ENCODE measurements around the gene TMEM88.
"Not testable (repeated sequence)": the region's sequence is repeated elsewhere in the genome, so short reads cannot be mapped to it uniquely, and the experiment has no call there.

Gene TMEM88, protein sequence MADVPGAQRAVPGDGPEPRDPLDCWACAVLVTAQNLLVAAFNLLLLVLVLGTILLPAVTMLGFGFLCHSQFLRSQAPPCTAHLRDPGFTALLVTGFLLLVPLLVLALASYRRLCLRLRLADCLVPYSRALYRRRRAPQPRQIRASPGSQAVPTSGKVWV

DNA sequence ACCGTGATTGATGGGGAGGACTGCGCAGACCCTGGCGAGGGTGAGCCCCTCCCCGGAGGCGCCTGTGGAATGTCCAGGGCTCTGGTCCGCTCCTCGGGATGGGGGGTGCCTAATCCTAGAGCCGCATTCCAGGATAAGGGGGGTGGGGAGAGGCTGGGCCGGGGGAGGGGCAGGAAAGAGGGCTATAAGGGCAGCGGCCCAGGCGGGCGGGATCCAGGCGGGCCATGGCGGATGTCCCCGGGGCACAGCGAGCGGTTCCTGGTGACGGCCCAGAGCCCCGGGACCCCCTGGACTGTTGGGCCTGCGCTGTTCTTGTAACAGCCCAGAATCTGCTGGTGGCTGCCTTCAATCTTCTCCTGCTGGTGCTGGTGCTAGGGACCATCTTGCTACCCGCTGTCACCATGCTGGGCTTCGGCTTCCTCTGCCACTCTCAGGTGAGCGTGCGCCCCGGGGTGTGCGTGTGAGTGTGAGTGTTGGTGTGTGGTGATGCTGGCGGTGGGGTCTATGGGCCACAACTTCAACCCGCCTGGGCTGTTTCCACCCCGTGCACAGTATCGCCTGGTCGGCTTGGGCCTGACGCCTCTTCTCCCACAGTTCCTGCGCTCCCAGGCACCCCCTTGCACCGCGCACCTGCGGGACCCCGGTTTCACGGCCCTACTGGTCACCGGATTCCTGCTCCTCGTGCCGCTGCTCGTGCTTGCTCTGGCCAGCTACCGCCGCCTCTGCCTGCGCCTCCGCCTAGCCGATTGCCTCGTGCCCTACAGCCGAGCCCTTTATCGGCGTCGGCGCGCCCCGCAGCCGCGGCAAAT lies at the start of gene TMEM88:
Gene TMEM88 (plus strand): TSS at position 216 of the 809 bp plus-strand sequence. CDS start 9 bp downstream, at position 225.
- DNase-seq: no peak

DNA sequence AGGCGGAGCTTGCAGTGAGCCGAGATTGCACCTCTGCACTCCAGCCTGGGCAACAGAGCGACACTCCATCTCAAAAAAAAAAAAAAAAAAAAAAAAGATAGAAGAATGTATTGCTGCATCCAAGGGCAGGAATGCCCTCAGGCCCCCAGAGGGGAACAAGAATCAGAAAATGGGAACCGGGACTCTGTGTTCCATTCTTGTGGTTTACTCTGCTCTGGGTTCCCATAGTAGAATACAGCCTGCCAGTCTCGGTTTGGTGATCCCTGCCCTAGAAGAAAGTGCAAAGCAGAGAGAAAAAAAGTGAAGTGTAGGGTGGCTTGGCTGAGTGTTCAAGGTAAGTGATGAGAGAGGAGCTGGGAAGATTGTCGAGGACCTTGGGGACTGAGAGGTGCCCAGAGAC lies 48.3 kb upstream of the TMEM88 start:
- no peak for DNase-seq

DNA sequence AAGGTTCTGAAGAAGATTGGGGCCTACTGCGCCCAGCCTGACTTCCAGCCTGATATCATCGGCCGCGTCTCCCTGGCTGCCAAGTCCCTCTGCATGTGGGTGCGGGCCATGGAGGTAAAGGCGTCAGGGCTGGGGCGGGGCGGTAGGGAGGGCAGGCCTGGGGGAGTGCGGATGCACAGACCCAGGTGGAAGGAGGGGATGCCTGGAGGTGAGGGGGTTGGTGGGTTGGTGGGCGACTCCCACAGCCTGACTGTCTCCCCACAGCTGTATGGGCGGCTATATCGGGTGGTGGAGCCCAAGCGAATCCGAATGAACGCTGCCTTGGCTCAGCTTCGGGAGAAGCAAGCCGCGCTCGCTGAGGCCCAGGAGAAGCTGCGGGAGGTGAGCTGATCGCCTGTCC lies 47.7 kb upstream of the TMEM88 start:
- no peak for DNase-seq

DNA sequence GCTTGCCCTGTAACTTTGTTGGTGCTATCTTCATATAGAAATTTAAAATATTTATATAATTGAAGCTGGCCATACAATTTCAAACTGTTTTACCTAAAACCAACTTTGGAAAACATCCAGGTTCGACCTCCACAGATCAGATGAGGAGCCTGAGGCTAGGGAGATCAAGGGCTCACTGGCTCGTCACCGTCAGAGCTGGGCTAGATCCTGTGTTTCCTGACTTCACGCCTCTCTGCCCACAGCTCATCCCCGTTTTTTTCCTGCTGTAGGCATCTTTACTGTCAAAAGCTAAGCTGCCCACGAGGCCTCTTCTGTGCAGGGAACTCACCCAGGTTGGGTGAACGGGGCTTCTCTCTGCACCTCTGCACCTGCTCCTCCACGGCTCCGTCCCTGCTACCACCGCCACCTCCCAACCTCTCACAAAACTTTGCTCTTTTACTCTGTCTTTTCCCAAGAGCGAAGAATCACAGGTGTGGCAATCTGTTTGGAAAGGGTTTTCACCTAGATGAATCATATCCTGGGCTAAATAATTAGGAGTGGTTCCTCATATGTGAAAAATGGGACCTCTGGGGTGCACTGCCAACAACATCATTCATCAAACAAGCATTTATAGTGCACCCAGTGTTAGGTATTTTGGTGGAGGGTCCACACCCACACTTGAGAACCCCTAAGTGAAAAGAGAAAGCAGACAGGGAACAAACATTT lies 45.6 kb upstream of the TMEM88 start:
- DNase-seq: no peak

DNA sequence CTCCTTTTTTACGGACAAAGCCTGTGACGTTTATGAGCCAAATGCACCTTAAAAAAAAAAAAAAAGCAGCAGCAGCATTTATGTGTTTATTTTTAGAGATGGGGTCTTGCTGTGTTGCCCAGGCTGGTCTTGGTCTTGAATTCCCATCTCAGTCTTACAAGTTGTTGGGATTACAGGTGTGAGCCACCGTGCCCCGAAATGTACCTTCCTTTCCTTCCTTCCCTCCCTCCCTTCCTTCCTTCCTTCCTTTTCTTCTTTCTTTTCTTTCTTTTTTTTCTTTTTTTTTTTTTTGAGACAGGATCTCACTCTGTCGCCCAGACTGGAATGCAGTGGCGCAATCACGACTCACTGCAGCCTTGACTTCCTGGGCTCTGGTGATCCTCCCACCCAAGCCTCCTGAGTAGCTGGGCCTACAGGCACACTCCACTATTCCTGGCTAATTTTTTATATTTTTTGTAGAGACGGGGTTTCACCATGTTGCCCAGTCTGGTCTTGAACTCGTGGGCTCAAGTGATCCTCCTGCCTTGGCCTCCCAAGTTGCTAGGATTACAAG lies 45.0 kb upstream of the TMEM88 start:
- not testable (repeated sequence) for DNase-seq

DNA sequence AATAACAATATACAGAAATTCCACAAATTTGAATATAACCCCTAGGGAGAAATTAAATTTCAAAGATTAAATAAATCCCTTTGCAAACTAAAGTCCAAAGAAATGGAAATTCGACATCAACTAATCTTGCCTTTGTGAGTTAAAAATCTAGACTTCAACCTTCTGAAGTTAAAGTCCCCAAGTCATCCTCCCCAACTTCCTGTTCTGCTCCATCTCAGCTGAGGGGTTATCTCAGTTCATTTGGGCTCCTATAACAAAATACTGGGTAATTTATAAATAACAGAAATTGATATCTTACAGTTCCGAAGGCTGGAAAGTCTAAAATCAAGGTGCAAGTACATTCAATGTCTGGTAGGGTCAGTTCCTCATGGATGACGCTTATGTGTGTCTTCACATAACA lies 43.6 kb upstream of the TMEM88 start:
- DNase-seq: no peak

DNA sequence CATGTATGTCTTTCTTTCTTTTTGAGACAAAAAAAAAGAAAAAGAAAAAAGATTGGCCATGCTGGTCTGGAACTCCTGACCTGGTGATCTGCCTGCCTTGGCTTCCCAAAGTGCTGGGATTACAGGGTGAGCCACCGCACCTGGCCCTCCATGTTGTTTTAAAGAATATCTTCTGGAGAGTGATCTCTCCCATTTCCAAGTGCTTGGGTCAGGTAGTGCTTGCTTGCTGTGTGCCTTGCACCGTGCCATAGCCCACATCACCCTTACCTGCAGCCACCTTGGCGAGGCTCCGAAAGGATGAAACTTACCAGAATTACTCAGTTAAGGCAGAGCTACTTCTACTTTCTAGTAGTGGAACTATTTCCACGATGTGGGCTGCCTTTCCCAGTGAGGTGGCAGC lies 39.9 kb upstream of the TMEM88 start:
- DNase-seq: no peak

DNA sequence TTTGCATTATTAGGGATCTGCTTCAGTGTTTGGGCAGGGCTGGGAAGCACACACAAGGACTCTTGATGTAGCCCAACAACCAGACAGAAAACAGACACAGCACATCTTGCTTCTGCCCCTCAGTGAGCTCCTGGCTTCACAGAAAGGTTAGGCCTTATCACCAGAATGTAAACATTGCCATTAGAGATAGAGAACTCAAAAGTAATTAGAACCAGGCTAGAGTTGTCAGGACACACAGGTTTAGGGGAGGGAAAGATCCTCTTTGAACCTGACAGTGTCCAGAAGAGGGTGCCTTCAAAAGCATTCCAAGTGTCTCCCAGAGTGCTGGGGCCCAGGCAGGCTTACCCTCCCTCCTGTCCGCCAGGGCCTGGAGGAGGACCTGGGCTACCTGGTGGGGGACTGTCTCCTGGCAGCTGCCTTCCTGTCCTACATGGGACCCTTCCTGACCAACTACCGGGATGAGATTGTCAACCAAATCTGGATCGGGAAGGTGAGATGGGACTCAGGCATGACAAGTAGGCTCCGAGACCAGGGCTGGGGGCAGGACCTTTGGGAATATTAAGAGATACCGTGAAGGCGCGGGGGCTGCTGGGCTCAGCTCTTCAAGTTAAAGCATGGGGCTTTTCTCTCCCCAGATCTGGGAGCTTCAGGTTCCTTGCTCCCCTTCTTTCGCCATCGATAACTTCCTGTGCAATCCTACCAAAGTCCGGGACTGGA lies 37.8 kb upstream of the TMEM88 start:
- no peak for DNase-seq

DNA sequence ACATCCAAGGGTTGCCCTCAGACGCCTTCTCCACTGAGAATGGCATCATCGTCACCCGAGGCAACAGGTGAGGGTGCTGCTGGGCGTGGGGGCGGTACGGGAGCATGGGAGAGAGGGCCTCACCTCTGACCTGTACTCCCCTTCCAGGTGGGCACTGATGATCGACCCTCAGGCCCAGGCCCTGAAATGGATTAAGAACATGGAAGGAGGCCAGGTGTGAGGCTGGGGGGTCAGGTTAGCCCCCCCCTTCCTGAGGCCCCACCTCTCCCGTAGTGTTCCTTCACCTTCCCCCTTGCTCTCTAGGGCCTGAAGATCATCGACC lies 37.3 kb upstream of the TMEM88 start:
- no peak for DNase-seq

DNA sequence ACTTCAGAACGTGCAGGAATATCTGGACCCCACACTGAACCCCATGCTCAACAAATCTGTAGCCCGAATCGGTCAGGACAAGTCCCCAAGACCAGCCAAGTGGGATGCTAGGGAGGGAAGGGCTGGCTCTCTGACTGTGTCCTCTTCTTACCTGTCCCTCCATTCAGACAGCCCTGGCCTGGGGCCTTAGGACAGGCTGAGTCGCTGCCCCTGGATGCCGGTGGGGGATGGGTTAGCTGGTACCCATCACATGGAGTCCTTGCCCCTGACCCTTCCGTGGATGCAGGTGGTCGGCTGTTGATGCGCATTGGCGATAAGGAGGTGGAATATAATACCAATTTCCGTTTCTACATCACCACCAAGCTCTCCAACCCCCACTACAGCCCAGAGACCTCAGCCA lies 36.8 kb upstream of the TMEM88 start:
- DNase-seq: no peak

DNA sequence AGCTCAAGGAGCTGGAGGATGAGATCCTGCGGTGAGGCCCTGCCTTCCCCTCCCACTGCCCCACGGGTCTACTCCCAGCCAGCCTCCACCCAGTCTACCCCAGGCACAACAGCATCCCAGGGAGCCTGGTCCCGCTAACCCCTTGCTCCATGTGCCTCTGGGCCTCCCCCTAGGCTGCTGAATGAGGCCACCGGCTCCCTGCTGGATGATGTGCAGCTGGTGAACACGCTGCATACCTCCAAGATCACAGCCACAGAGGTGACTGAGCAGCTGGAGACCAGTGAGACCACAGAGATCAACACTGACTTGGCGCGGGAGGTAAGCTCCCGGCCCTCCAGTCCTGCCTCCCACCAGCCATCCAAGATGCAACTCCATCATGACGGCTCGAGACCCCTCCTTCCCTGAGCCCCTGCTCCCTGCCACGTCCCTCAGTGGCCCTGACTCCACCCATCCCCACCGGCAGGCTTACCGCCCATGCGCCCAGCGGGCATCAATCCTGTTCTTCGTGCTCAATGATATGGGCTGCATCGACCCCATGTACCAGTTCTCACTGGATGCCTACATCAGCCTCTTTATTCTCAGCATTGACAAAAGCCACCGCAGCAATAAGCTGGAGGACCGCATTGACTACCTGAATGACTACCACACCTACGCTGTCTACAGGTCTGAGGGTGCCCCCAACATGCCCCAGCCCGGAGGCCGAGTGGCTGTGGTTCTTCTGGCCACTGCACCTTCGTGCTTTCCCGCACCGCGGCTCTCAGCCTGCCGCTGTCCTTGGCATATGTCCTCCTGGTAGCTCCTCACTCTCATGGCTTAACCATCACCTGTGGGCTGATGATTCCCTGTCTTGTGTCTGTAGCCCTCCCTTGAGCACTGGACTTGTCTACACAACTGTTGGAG lies 35.9 kb upstream of the TMEM88 start:
- no peak for DNase-seq

DNA sequence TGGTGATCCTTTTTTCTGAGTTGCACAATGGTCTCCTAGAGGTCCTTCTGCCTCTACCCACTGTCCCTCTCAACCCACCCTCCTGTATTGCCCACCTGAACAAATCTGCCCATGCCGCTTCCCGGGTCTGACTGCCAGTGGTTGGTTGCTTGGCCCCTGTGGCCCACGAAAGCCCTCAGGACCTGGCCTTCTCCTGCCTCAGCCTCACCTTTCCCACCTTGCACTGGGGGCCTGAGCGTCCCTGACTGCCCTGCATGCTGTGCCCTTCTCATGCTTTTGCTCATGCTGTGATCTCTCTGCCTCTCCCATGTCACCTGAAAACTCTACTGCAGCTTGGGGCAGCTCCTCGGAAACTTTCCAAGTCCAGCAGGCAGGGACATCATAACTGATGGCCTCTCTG lies 34.6 kb upstream of the TMEM88 start:
- no peak for DNase-seq

DNA sequence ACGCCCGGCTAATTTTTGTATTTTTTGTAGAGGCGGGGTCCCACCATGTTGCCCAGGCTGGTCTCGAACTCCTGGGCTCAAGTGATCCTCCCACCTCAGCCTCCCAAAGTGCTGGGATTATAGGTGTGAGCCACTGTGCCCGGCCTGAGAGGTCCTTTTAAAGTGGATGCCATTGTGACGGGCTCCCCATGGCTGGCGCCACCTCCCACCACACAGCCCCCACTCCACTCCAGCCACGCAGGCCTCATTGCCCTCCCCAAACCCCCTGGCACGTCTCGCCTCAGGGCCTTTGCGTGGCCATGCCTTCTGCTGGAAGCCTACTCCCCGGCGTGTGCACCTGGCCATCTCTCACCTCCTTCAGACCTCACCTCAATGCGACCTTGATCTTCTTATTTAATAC lies 32.7 kb upstream of the TMEM88 start:
- DNase-seq: no peak

DNA sequence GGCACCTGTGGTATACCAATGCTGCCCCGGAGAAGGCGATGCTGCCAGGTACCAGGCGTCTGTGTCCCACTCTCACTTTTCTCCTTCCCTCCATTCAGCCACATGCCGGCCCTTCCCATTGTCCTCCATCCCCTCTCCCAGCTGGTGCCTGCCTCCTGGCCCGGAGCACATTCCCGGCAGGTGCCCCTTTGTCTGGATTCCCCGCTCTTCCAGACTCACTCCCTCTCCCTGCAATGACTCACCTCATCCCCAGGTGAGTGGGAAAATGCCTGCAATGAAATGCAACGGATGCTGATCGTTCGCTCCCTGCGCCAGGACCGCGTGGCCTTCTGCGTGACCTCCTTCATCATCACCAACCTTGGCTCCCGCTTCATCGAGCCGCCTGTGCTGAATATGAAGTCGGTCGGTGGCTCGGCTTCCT lies 31.3 kb upstream of the TMEM88 start:
- DNase-seq: no peak

DNA sequence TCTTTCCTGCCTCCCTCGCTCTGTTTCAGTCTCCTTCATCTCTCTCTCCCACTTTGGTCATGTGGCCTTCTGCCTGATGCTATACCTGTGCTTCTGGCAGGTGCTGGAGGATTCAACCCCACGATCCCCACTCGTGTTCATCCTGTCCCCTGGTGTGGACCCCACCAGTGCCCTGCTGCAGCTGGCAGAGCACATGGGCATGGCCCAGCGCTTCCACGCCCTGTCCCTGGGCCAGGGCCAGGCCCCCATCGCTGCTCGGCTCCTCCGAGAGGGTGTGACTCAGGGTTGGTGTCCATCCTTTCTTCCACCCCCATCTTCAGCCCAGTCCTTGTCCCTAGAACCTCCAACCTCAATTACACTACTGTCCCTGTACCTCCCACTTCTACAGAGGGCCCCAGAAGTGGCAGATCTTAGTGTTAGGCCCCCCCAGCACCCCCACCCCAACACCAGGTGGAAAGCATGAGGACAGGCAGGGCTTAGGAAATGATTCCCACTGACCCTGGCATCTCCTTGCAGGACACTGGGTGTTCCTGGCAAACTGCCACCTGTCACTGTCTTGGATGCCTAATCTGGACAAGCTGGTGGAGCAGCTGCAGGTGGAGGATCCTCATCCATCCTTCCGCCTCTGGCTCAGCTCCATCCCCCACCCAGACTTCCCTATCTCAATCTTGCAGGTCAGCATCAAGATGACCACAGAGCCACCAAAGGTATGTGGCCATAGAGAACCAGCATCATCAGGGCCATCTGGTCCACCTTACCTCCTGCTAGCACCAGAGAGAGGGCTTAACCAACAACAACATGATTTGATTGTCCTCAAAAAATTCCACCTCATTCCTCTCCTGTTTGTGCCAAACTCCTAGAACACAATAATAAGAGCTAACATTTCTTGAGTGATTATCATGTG lies 30.6 kb upstream of the TMEM88 start:
- DNase-seq: no peak

DNA sequence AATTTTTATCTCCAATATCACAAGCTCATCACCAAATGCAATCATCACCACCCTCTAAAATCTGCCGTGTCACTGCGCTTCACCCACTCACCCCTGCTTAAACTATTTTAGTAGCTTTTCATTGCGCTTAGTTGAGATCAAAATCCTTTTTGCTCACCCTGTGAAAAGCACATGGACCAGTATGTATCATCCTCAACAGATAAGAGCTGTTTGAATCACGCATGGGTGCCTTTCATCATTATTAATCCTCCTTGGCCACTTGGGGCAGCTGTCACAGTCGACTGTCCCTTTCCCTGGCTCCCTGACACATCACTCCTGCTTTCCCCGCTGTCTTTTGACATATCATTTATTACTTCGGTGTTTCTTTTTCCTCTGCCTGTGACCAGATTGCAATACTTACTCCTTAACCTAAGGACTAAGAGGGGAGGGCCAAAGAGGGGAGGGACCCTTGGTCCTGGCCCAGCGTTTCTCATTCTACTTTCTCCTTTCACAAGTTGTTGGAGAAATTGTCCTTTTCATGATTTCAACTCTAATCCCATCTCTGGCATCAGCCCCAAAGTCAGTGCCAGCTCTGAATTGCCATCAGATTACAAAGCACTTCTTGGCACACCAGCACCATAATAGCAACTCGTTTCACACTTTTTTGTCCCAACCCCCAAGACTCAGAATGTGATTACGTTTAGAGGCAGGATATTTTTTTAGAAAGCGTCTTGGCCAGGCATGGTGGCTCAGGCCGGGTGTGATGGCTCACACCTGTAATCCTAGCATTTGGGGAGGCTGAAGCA lies 29.5 kb upstream of the TMEM88 start:
- DNase-seq: no peak

DNA sequence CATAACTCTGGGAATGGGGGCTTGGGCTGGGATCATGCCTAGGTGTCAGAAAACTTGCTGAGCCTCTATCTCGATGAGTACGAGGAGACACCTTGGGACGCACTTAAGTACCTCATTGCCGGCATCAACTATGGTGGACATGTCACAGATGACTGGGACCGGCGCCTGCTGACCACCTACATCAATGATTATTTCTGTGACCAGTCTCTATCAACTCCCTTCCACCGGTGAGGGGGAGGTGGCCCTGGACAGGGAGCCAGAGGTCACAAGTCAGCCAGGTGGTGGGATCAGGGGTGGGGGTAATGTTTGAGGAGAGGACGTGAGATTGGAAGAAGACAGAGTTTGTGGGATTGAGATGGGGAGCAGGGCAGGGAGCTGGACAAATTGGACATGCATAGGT lies 24.2 kb upstream of the TMEM88 start:
- DNase-seq: no peak

DNA sequence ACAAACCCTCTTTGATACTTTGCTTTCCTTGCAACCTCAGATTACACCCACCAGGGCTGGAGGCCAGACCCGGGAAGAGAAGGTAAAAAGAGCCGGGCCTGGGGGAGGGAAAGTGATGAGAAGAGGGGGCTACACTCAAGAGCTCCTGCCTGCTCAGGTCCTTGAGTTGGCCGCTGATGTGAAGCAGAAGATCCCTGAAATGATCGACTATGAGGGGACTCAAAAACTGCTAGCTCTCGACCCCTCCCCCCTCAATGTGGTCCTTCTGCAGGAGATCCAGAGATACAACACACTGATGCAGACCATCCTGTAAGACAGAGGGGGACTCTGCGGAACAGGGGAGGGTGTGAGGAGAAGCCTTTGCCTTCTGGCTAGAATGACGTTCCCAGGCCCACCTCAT lies 23.6 kb upstream of the TMEM88 start:
- no peak for DNase-seq

DNA sequence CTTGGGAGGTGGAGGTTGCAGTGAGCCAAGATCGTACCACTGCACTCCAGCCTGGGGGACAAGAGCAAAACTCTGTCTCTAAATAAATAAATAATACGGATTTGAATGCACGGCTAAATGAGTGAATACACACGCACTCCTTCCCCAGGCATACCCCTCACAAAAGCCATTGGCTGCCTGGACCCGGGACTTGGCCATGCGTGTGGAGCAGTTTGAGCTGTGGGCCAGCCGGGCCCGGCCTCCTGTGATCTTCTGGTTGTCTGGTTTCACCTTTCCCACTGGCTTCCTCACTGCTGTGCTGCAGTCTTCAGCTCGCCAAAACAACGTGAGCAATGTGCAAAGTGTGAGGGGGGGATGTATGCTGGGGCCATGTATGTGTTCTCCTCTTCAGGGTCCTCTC lies 22.4 kb upstream of the TMEM88 start:
- DNase-seq: no peak
